ENCODE data around the gene UBAC2. TPM values are rescaled to one million over a fixed set of nuclear protein-coding genes. Genes with fewer than 3 reads are reported as not detected.

Gene UBAC2
- total and polyA plus RNA-seq, 2 of the 4 experiments (the other 2 are of a cell fraction): 20.8 to 36.3 TPM

DNA sequence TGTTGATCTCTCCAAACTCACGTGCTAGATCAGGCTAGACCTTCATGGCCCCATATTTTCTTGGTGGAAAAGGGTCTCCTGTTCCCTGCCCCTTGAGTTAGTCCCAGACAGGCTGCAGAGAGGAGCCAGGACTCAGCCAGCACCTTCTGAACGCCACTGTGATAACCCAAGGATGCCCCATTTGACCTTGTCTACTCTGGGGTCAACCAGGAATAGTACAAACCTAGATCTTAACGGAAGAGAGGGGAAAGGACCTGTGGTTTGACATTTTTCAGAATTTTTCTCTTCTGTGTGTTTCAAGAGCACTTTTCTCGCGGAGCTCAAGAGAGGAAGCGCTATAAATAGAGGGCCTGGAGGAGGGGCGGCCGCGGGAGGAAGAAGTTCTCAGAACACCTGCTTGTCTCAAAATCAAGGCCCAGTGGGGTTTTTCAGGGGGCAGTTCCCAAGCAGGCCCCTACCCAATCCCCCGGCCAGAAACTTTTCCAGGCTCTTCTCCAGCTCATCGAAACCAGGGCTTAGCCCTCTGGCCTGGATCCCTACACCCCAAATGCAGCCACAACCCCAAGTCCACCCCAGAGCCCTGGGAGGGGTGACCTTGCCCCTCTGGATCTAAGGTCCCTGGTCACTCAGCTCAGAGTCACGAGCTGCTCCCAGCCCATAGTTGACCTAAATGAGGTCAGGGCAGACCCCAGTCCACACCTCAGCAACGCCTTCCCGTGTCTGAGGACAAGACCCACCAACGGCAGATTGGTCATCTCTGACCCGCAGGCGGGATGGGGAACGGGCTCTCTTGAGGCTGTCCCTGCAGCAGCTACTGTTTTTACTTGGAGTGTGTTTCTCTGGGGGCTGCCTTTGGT, 225.1 kb downstream of the UBAC2 start (continued):
- TF ChIP-seq RCOR1 (IDR thresholded peaks at IDR 0.05; ENCODE audit: insufficient replicate concordance, low read length): no peak

DNA sequence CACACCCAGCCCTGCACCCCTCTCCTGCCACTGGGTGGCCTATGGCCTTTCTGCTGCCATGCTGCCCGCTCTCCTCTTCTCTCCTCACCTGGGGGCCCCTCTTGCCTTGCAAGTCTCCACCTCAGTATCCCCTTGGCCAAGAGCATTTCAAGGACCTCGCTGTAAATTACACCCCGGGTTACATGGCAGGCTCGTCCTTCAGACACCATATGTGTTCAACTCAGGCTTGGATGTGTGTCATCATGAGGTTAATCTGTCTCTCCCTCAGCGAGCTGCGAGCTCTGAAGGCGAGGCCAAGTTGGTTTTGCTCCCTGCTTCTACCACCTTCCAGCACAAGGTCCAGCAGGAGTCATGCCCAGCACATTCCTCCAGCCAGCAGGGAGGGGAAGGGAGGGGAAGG, 225.8 kb downstream of the UBAC2 start:
- H3K4ac ChIP-seq (ENCODE audit: low read depth, low read length): no peak overlapping the region
- no peak overlapping the region for H4K8ac ChIP-seq (ENCODE audit: low read depth in 2 of 2, low read length in 2 of 2)
- BruUV-seq (replicated peaks): no TSS peak
- peaks cover 33% of the 10 kb centered on the region for H3K27me3 ChIP-seq (ENCODE audit: control insufficient read depth, insufficient read depth, low read length)
- no peak overlapping the region for H4K5ac ChIP-seq (ENCODE audit: low read depth, low read length)
- H2BK120ac ChIP-seq (ENCODE audit: low read depth, low read length): no peak overlapping the region
- no peaks in the 10 kb centered on the region for H4K20me1 ChIP-seq (ENCODE audit: insufficient read depth, low read length)
- no peak overlapping the region for H3K56ac ChIP-seq (ENCODE audit: extremely low read depth, insufficient read depth, low read length)
- no peaks in the 10 kb centered on the region for H3K9me1 ChIP-seq (ENCODE audit: insufficient read depth, low read length)
- DNase-seq: no peak
- H2BK15ac ChIP-seq (ENCODE audit: low read depth, low read length): no peak overlapping the region
- 40% methylated on average over 1 of the region's 7 CpGs; no CpG with 5 or more reads in 1 of the 2 experiments for WGBS, 2 experiments (ENCODE audit: extremely low coverage in 2 of 2, insufficient read length in 1 of 2)
- H3K27ac ChIP-seq (ENCODE audit: insufficient read depth, low read length): no peak overlapping the region
- no peak overlapping the region for H2BK20ac ChIP-seq (ENCODE audit: low read depth, low read length)
- no peak overlapping the region for H3K23ac ChIP-seq (ENCODE audit: low read depth, low read length)
- H3K4me2 ChIP-seq (ENCODE audit: low read depth, low read length): no peak overlapping the region
- no peak overlapping the region for H4K91ac ChIP-seq (ENCODE audit: insufficient read depth, low read depth, low read length)
- no peak overlapping the region for H2AK5ac ChIP-seq (ENCODE audit: low read depth, low read length)
- H3K14ac ChIP-seq (replicated peaks; ENCODE audit: low read depth, low read length): no peak overlapping the region
- H3K79me1 ChIP-seq (ENCODE audit: low read depth in 1 of 2, low read length in 2 of 2): no peaks in the 10 kb centered on the region
- no peaks in the 10 kb centered on the region for H3K4me1 ChIP-seq (ENCODE audit: control insufficient read depth, insufficient read depth, low read length)
- POLR2A ChIA-PET (ENCODE audit: unreplicated experiment): no interaction called here
- dilution Hi-C loops (cut with HindIII; ENCODE audit: low sequenced_read_pairs, unreplicated experiment) (no loop called here), in situ Hi-C loops (cut with MboI; ENCODE audit: low sequenced_read_pairs) (no loop called here), intact Hi-C loops (cut with micrococcal nuclease) (no loop called here)
- no peaks in the 10 kb centered on the region for H3K36me3 ChIP-seq (ENCODE audit: control insufficient read depth, insufficient read depth, low read length)
- H2AFZ ChIP-seq (replicated peaks; ENCODE audit: low read length, poor library complexity): no peak overlapping the region
- no peak overlapping the region for H3K4me3 ChIP-seq (ENCODE audit: insufficient read depth, low read depth, low read length)
- no peak for ATAC-seq (ENCODE audit: low read depth)
- H2BK5ac ChIP-seq (ENCODE audit: low read depth, low read length, poor library complexity, severe bottlenecking): no peak overlapping the region
- peaks cover 1% of the 10 kb centered on the region; the same call in 1 of the 2 replicates for H3K9me3 ChIP-seq (ENCODE audit: control insufficient read depth, insufficient read depth, low read length)
- no peak overlapping the region for H2AK9ac ChIP-seq (replicated peaks; ENCODE audit: low read depth, low read length, poor library complexity)
- CTCF ChIA-PET: no interaction called here
- no peak overlapping the region for H3K9ac ChIP-seq (ENCODE audit: low read depth, low read length)
- H3K18ac ChIP-seq (ENCODE audit: low read depth, low read length): no peak overlapping the region
- no peak for TF ChIP-seq MAFK (IDR thresholded peaks at IDR 0.05; ENCODE audit: low read depth, low read length)
- TF ChIP-seq RFX5 (IDR thresholded peaks at IDR 0.05; ENCODE audit: low read depth, low read length): no peak
- no peak for TF ChIP-seq FOS (IDR thresholded peaks at IDR 0.05; ENCODE audit: low read depth, low read length)
- no peak for TF ChIP-seq CEBPB (IDR thresholded peaks at IDR 0.05; ENCODE audit: low read depth, low read length)
- no peak for TF ChIP-seq NFE2L2 (IDR thresholded peaks at IDR 0.05; ENCODE audit: low read depth, low read length)
- TF ChIP-seq CHD1 (IDR thresholded peaks at IDR 0.05; ENCODE audit: low read depth, low read length): no peak
- no peak for TF ChIP-seq MAZ (IDR thresholded peaks at IDR 0.05; ENCODE audit: borderline replicate concordance, low read depth, low read length)
- no peak for TF ChIP-seq SMC3 (IDR thresholded peaks at IDR 0.05; ENCODE audit: low read depth, low read length)
- TF ChIP-seq, protein P1, sequence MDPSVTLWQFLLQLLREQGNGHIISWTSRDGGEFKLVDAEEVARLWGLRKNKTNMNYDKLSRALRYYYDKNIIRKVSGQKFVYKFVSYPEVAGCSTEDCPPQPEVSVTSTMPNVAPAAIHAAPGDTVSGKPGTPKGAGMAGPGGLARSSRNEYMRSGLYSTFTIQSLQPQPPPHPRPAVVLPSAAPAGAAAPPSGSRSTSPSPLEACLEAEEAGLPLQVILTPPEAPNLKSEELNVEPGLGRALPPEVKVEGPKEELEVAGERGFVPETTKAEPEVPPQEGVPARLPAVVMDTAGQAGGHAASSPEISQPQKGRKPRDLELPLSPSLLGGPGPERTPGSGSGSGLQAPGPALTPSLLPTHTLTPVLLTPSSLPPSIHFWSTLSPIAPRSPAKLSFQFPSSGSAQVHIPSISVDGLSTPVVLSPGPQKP (IDR thresholded peaks at IDR 0.05; ENCODE audit: borderline replicate concordance, low read depth, low read length): no peak
- TF ChIP-seq RAD21 (IDR thresholded peaks at IDR 0.05; ENCODE audit: low read length): no peak
- TF ChIP-seq RCOR1 (IDR thresholded peaks at IDR 0.05; ENCODE audit: insufficient replicate concordance, low read length): no peak
- no peak for TF ChIP-seq POLR2A (IDR thresholded peaks at IDR 0.05; ENCODE audit: low read depth, low read length)
- TF ChIP-seq BHLHE40 (IDR thresholded peaks at IDR 0.05; ENCODE audit: low read depth, low read length): no peak
- TF ChIP-seq, protein P2, sequence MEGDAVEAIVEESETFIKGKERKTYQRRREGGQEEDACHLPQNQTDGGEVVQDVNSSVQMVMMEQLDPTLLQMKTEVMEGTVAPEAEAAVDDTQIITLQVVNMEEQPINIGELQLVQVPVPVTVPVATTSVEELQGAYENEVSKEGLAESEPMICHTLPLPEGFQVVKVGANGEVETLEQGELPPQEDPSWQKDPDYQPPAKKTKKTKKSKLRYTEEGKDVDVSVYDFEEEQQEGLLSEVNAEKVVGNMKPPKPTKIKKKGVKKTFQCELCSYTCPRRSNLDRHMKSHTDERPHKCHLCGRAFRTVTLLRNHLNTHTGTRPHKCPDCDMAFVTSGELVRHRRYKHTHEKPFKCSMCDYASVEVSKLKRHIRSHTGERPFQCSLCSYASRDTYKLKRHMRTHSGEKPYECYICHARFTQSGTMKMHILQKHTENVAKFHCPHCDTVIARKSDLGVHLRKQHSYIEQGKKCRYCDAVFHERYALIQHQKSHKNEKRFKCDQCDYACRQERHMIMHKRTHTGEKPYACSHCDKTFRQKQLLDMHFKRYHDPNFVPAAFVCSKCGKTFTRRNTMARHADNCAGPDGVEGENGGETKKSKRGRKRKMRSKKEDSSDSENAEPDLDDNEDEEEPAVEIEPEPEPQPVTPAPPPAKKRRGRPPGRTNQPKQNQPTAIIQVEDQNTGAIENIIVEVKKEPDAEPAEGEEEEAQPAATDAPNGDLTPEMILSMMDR (conservative IDR thresholded peaks at IDR 0.05; ENCODE audit: low read depth, low read length): no peak
- TF ChIP-seq MXI1 (IDR thresholded peaks at IDR 0.05; ENCODE audit: borderline replicate concordance, low read depth, low read length): no peak

All from IMR-90 (cell line).